ENCODE results near the gene WNK2.

The WNK2 gene

GRCh38 chr9:93354451-93354850 lies 170.5 kb downstream of the WNK2 start:
- H3K27ac ChIP-seq (ENCODE audit: extremely low read depth, low read depth, low read length), result no peak overlapping the region
- POLR2A ChIA-PET, result no interaction called here
- H3K9me3 ChIP-seq (ENCODE audit: control insufficient read depth, insufficient read depth, low read depth, low read length), result no peaks in the 10 kb centered on the region
- H3K4me3 ChIP-seq (ENCODE audit: low read depth, low read length), result no peak overlapping the region
- TF ChIP-seq ZNF704 (tag by site-specific recombination; IDR thresholded peaks at IDR 0.05) (no peak), ZNF132 (tag by site-specific recombination; IDR thresholded peaks at IDR 0.05; ENCODE audit: borderline replicate concordance) (no peak), ZNF560 (tag by site-specific recombination; IDR thresholded peaks at IDR 0.05; ENCODE audit: borderline replicate concordance) (no peak), ZNF558 (tag by site-specific recombination; IDR thresholded peaks at IDR 0.05) (no peak), ZBTB7A (tag by site-specific recombination; IDR thresholded peaks at IDR 0.05; ENCODE audit: low read depth) (no peak), BCL11A (tag by site-specific recombination; IDR thresholded peaks at IDR 0.05; ENCODE audit: low read depth) (no peak)
- CTCF ChIA-PET, result no interaction called here
- H3K4me1 ChIP-seq (ENCODE audit: control insufficient read depth, insufficient read depth, low read length), result no peaks in the 10 kb centered on the region
- no peaks in the 10 kb centered on the region for H3K36me3 ChIP-seq (ENCODE audit: control insufficient read depth in 2 of 2, insufficient read depth in 1 of 2, low read length in 2 of 2)

- CTCF ChIA-PET, result interaction anchor here (0.8 kb wide), 1 partner anchor 210 kb away, joined by 3 read pairs; no protein-coding TSS in a partner anchor
- TF ChIP-seq ZNF585B (tag by site-specific recombination; IDR thresholded peaks at IDR 0.05), result no peak
- TF ChIP-seq ZBTB1 (tag by site-specific recombination; IDR thresholded peaks at IDR 0.05), result no peak
- TF ChIP-seq ZNF211 (tag by site-specific recombination; IDR thresholded peaks at IDR 0.05; ENCODE audit: low read depth), result no peak
- no peak for TF ChIP-seq BCL11A (tag by site-specific recombination; IDR thresholded peaks at IDR 0.05; ENCODE audit: low read depth)
- no peak for TF ChIP-seq ZNF571 (tag by site-specific recombination; IDR thresholded peaks at IDR 0.05)
- TF ChIP-seq ZNF449 (tag by site-specific recombination; IDR thresholded peaks at IDR 0.05), result no peak
- no peak for TF ChIP-seq HOXC10 (CRISPR knock-in tag; IDR thresholded peaks at IDR 0.05)
- TF ChIP-seq ZNF423 (tag by site-specific recombination; IDR thresholded peaks at IDR 0.05), result no peak
- no peak for TF ChIP-seq ZNF140 (tag by site-specific recombination; IDR thresholded peaks at IDR 0.05)
- Histone ChIP-seq H3K27ac (ENCODE audit: extremely low read depth, low read depth, low read length) (no peak overlapping the region), H3K9me3 (ENCODE audit: control insufficient read depth, insufficient read depth, low read depth, low read length) (no peaks in the 10 kb centered on the region), H3K4me3 (ENCODE audit: low read depth, low read length) (no peak overlapping the region), H3K36me3 (ENCODE audit: control insufficient read depth in 2 of 2, insufficient read depth in 1 of 2, low read length in 2 of 2) (no peaks in the 10 kb centered on the region), H3K4me1 (ENCODE audit: control insufficient read depth, insufficient read depth, low read length) (no peaks in the 10 kb centered on the region)
- POLR2A ChIA-PET, result no interaction called here
These were observed 171.9 kb downstream of the WNK2 start for GRCh38 chr9:93355827-93356226.

GRCh38 chr9:93357649-93358048 lies 173.7 kb downstream of the WNK2 start:
- H3K9me3 ChIP-seq (ENCODE audit: control insufficient read depth, insufficient read depth, low read depth, low read length), result no peaks in the 10 kb centered on the region
- H3K4me3 ChIP-seq (ENCODE audit: low read depth, low read length), result no peak overlapping the region
- POLR2A ChIA-PET, result interaction anchor here (0.6 kb wide), 1 partner anchor 183 kb away, joined by 4 read pairs; no protein-coding TSS in a partner anchor
- no peak overlapping the region for H3K27ac ChIP-seq (ENCODE audit: extremely low read depth, low read depth, low read length)
- H3K36me3 ChIP-seq (ENCODE audit: control insufficient read depth in 2 of 2, insufficient read depth in 1 of 2, low read length in 2 of 2), result no peaks in the 10 kb centered on the region
- CTCF ChIA-PET, result no interaction called here
- H3K4me1 ChIP-seq (ENCODE audit: control insufficient read depth, insufficient read depth, low read length), result no peaks in the 10 kb centered on the region
- TF ChIP-seq ZNF510 (tag by site-specific recombination; IDR thresholded peaks at IDR 0.05; ENCODE audit: insufficient replicate concordance) (no peak), PRDM10 (tag by site-specific recombination; IDR thresholded peaks at IDR 0.05) (no peak), ZBTB48 (tag by site-specific recombination; IDR thresholded peaks at IDR 0.05) (no peak), ZNF311 (tag by site-specific recombination; IDR thresholded peaks at IDR 0.05; ENCODE audit: borderline replicate concordance) (no peak), KLF8 (tag by site-specific recombination; IDR thresholded peaks at IDR 0.05) (no peak), ZBTB10 (tag by site-specific recombination; IDR thresholded peaks at IDR 0.05) (no peak), ZNF416 (tag by site-specific recombination; IDR thresholded peaks at IDR 0.05) (no peak), ZNF623 (tag by site-specific recombination; IDR thresholded peaks at IDR 0.05) (no peak), ZNF664 (tag by site-specific recombination; IDR thresholded peaks at IDR 0.05) (no peak), TRIM28 (IDR thresholded peaks at IDR 0.05; ENCODE audit: borderline replicate concordance, low read length) (no peak)

Measured in HEK293 (cell line).